PC-9 (cell line): Measurements from ENCODE around the gene SLC2A4RG.

Experiments
- CTCF ChIP-seq: fragments of 200-600 bp; sonication (generic); conservative IDR thresholded peaks from 2 replicates; pipeline ENCODE4 v1.6.1; 2017; ENCODE audit warnings: mixed run types, antibody characterized with exemption, mild to moderate bottlenecking, moderate library complexity
- EZH2 ChIP-seq: fragments of 200-600 bp; sonication (generic); IDR thresholded peaks from 2 replicates; pipeline ENCODE4 v1.8.0; 2017; ENCODE audit warnings: antibody characterized with exemption, low read depth

- TF ChIP-seq CTCF = no peak
- no peak for TF ChIP-seq EZH2
Observed at GRCh38 chr20:63701329-63702035, 38.1 kb upstream of the SLC2A4RG start.
